ENCODE measurements around the gene CDPF1.

The CDPF1 gene, protein sequence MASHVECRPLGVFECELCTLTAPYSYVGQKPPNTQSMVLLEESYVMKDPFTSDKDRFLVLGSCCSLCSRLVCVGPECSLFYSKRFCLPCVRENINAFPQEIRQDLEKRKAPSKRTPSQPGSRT

DNA sequence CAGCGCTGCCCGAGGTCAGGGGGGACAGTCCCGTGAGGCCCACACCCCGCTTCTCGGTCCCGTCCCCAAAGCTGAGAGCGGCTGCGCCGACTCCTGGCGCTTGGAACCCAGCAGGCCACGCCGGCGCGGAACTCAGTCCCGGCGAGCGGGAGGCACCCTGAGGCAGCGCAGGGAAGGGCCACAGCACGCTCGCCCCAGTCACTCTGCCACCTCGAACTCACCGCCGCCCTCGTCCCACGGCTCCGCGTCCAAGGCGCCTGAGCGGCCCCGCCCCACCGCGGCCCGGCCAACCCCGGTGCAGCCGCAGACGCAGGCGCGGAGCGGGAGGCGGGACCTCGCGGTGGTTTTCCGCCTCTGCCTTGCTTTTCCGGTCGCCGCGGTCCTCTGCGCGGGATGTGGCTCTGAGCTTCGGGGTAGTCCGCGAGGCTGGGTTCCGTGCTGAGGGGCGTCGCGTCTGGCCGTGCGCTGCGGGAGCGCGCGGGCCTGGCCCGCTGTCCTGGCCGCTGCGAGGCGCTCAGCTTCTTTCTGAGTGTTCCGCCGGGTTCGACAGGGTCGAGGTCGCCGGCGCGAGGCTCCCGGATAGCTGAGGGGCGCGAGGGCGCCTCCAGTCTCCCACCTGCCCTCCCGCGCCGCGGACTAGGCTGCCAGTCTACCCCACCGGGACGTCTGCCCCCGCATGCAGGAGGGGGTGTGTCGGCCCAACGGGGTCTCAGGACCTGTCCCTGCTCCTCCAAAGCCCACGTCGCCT lies at the start of gene CDPF1:
Gene CDPF1, minus strand, starts transcription at position 259 of the 748 bp plus-strand sequence. CDS start 2,009 bp downstream, outside the sequence.
- no peaks in the 10 kb centered on the region for H3K27me3 ChIP-seq (ENCODE audit: low read depth, low read length)

DNA sequence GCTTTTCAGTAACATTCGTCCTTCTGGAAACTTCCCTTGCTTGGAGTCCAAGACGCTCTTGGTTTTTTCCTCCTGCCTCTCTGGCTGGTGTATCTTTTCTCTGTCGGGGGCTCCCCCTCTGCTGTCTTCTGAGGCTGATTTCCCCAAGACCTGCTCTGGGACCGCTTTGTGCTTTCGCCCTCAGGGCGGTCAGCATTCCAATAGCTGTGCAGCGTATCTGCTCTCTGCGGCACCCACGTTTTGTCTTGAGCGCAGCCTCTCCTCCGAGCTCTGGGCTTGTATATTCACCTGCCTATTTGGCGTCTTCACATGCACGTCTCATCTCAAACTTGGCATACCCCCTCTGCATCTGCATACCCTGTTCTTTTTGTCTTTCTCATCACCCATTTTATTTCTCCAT lies 49.0 kb upstream of the CDPF1 start:
- H3K9me3 ChIP-seq (ENCODE audit: control insufficient read depth in 1 of 2, low read length in 2 of 2), result no peaks in the 10 kb centered on the region
- no peak overlapping the region for H3K4me3 ChIP-seq (ENCODE audit: low read depth in 1 of 2, low read length in 2 of 2)
- H3K27ac ChIP-seq (ENCODE audit: low read length), result no peak overlapping the region
- H3K36me3 ChIP-seq (ENCODE audit: control insufficient read depth in 1 of 2, insufficient read depth in 2 of 2, low read length in 2 of 2), result no peaks in the 10 kb centered on the region
- no peaks in the 10 kb centered on the region for H3K27me3 ChIP-seq (ENCODE audit: low read depth, low read length)
- H3K4me1 ChIP-seq (ENCODE audit: control insufficient read depth in 1 of 2, insufficient read depth in 2 of 2, low read length in 2 of 2), result peaks cover 3 to 18% of the 10 kb centered on the region in 2 donors

More for the DNA sequence above, at the start of gene CDPF1:
- H3K4me3 ChIP-seq (ENCODE audit: low read depth in 1 of 2, low read length in 2 of 2), result peak within 1 kb of the TSS; percentile 61 to 90
- H3K4me1 ChIP-seq (ENCODE audit: control insufficient read depth in 1 of 2, insufficient read depth in 2 of 2, low read length in 2 of 2), result peaks cover 8 to 21% of the 10 kb centered on the region in 2 donors
- H3K9me3 ChIP-seq (ENCODE audit: control insufficient read depth in 1 of 2, low read length in 2 of 2), result no peaks in the 10 kb centered on the region
- H3K36me3 ChIP-seq (ENCODE audit: control insufficient read depth in 1 of 2, insufficient read depth in 2 of 2, low read length in 2 of 2), result no peaks in the 10 kb centered on the region
- H3K27ac ChIP-seq (ENCODE audit: low read length), result peak within 1 kb of the TSS; percentile 45

DNA sequence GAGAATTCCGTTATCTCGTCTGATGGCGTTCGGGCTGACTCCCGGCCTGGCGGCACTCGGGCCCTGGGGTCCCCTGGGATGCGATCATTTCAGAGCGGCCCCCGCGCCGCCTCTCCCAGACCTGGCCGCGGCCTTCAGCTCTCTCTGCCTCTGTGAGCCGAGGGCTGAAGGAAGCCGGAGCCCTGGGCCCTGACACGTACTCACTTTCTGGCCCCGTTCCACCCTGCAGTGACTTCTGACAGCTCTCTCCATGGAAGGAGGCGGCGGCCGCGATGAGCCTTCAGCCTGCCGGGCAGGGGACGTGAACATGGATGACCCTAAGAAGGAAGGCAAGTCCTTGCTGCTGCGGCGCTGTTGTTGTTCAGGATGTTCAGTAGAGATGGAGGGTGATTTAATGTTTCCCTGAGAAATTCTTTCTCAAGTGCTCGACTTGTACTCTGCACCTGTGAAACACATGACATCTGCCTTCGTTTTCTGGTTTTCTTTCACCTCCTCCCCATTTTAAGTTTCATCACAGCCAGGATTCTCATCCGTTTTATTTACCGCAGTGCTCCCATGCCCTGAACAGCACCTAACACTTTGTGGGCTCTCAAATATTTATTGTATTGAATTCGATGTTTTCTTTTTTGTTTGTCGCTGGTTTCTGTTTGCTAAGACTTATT lies 47.2 kb upstream of the CDPF1 start:
- H3K4me3 ChIP-seq (ENCODE audit: low read depth in 1 of 2, low read length in 2 of 2), result peak overlapping the region; percentile 74 to 77
- no peaks in the 10 kb centered on the region for H3K27me3 ChIP-seq (ENCODE audit: low read depth, low read length)
- H3K27ac ChIP-seq (ENCODE audit: low read length), result no peak overlapping the region
- peaks cover 9 to 12% of the 10 kb centered on the region in 2 donors for H3K36me3 ChIP-seq (ENCODE audit: control insufficient read depth in 1 of 2, insufficient read depth in 2 of 2, low read length in 2 of 2)
- H3K4me1 ChIP-seq (ENCODE audit: control insufficient read depth in 1 of 2, insufficient read depth in 2 of 2, low read length in 2 of 2), result peaks cover 3 to 18% of the 10 kb centered on the region in 2 donors
- no peaks in the 10 kb centered on the region for H3K9me3 ChIP-seq (ENCODE audit: control insufficient read depth in 1 of 2, low read length in 2 of 2)

DNA sequence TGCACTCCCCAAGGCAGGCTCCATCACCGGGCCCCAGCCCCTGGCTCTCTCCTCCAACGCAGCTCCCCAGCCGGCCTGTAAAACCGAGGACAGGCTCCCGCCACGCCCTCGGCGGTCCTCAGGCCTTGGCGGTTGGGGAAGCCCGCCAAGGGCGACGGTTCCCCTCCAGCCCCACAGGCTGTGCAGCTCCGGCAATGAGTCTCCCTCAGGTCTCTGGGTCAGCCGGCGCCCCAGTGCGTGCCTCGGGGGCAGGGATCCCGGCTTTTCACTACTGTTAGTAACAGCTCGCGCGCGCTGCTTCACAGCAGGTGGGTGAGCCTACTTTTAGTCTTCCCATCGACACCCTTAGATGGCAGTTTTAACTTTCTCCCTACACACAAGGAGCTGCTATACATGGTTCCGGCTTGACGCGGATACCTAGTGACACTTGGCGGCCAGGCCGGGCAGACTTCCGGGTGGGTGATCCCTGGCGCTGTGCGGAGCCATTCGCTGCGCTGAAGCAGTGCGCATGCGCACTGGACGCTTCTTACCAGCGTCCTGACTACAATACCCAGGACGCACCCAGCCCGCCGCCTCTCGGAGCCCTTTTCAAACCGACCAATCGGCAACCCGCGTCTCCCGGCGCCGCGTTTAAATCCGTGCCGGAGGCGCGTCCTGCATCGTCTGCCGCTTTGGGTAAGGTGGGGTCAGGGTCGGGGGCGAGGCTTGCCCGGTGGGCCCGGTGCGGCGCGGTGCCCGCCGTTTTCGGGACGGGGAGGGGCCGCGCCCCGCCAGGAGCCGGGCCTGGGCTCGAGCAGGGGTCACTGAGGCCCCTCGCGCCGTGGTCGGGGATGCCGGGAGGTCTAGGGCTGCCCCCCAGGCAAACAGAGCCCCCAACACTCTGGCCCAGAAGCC lies 46.4 kb upstream of the CDPF1 start, which contains the start of gene GTSE1:
Gene GTSE1, plus strand, starts transcription at position 614 of the 894 bp plus-strand sequence. CDS start 531 bp downstream, outside the sequence.
- H3K27ac ChIP-seq (ENCODE audit: low read length), result peak within 1 kb of the TSS; percentile 90
- H3K4me3 ChIP-seq (ENCODE audit: low read depth in 1 of 2, low read length in 2 of 2), result peak within 1 kb of the TSS; percentile 74 to 77
- peaks cover 11 to 19% of the 10 kb centered on the region in 2 donors for H3K36me3 ChIP-seq (ENCODE audit: control insufficient read depth in 1 of 2, insufficient read depth in 2 of 2, low read length in 2 of 2)

DNA sequence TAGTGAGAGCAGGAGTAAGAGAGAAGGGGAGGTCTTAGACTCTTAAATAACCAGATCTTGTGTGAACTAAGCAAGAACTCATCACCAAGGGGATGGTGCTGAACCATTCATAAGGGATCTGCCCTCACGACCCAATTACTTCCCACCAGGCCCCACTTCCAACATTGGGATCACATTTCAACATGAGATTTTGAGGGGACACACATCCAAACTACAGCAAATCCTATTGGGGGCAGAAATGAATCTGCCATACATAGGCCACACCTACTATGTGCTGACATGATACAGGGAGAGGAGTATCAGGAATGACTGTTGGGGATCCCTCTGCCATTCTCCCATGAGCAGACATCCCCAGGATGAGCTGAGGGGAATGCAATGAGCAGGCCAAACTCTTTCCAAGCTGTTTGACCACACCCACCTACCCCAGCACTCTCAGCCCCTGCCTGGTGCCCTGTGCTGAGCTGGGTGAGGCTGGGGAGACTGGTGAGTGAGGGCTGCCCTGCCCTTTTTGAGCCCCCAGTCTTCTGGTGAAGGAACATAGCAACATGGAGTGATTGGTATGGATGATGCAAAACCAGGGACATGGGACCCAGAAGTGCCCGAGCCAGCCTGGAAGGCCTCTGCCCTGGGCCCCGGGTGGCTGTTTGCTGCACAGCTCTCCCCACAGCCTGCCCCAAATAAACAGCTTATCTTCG lies 45.3 kb upstream of the CDPF1 start:
- H3K4me3 ChIP-seq (ENCODE audit: low read depth in 1 of 2, low read length in 2 of 2), result peak overlapping the region; percentile 74 to 77
- H3K36me3 ChIP-seq (ENCODE audit: control insufficient read depth in 1 of 2, insufficient read depth in 2 of 2, low read length in 2 of 2), result peaks cover 11 to 28% of the 10 kb centered on the region in 2 donors
- no peaks in the 10 kb centered on the region for H3K27me3 ChIP-seq (ENCODE audit: low read depth, low read length)
- H3K4me1 ChIP-seq (ENCODE audit: control insufficient read depth in 1 of 2, insufficient read depth in 2 of 2, low read length in 2 of 2), result peaks cover 3 to 18% of the 10 kb centered on the region in 2 donors
- H3K27ac ChIP-seq (ENCODE audit: low read length), result peak overlapping the region; percentile 90
- no peaks in the 10 kb centered on the region for H3K9me3 ChIP-seq (ENCODE audit: control insufficient read depth in 1 of 2, low read length in 2 of 2)

More for the DNA sequence above, 46.4 kb upstream of the CDPF1 start, which contains the start of gene GTSE1:
- peaks cover 3 to 18% of the 10 kb centered on the region in 2 donors for H3K4me1 ChIP-seq (ENCODE audit: control insufficient read depth in 1 of 2, insufficient read depth in 2 of 2, low read length in 2 of 2)
- no peaks in the 10 kb centered on the region for H3K27me3 ChIP-seq (ENCODE audit: low read depth, low read length)
- no peaks in the 10 kb centered on the region for H3K9me3 ChIP-seq (ENCODE audit: control insufficient read depth in 1 of 2, low read length in 2 of 2)

DNA sequence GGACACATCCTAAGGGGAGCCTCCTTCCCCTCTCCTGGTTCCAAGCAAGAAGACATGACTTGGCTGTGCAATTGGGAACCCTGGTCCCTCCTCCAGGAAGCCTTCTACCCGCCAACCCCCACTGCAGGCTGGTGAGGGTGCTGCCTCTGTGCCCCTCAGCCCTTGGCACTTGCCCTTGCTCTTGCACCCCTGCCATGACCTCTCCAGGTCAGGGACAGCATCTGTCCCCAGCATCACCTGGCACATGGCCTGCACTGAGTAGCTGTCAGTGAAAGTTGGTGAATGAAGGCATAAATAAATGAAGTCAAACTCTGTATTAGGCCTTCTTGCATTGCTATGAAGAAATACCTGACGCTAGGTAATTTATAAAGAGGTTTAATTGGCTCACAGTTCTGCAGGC lies 44.7 kb upstream of the CDPF1 start:
- Histone ChIP-seq H3K4me3 (ENCODE audit: low read depth in 1 of 2, low read length in 2 of 2) (no peak overlapping the region), H3K36me3 (ENCODE audit: control insufficient read depth in 1 of 2, insufficient read depth in 2 of 2, low read length in 2 of 2) (peaks cover 11 to 29% of the 10 kb centered on the region in 2 donors), H3K4me1 (ENCODE audit: control insufficient read depth in 1 of 2, insufficient read depth in 2 of 2, low read length in 2 of 2) (peaks cover 3 to 18% of the 10 kb centered on the region in 2 donors), H3K9me3 (ENCODE audit: control insufficient read depth in 1 of 2, low read length in 2 of 2) (no peaks in the 10 kb centered on the region), H3K27me3 (ENCODE audit: low read depth, low read length) (no peaks in the 10 kb centered on the region), H3K27ac (ENCODE audit: low read length) (no peak overlapping the region)

DNA sequence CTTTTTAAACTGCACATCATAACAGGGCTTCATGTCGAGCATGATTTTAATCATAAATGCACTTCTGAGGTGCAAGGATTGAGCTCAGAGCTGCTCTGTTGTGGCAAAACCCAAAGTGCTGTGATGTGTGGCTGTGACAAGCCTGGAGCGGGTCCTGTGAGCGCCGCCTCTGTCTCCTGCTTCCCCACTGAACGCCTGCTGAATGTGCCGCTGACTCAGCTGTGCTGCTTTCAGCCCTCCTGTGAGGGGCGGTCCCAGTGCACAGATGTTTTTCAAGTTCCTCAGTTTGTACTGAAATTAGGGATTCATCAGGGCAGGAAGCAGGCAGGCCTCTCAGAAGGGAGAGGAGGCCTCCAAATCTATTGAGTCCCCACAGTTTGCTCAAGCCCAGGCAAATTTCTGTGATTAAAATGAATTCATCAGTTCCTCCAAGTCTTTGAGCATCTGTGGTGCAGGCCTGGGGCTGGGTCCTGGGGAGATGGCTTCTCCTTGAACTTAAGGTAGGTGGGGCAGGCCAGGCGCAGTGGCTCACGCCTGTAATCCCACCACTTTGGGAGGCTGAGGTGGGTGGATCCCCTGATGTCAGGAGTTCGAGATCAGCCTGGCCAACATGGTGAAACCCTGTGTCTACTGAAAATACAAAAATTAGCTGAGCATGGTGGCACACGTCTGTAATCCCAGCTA lies 43.6 kb upstream of the CDPF1 start:
- Histone ChIP-seq H3K27me3 (ENCODE audit: low read depth, low read length) (no peaks in the 10 kb centered on the region), H3K4me3 (ENCODE audit: low read depth in 1 of 2, low read length in 2 of 2) (no peak overlapping the region), H3K36me3 (ENCODE audit: control insufficient read depth in 1 of 2, insufficient read depth in 2 of 2, low read length in 2 of 2) (peaks cover 11 to 39% of the 10 kb centered on the region in 2 donors), H3K27ac (ENCODE audit: low read length) (no peak overlapping the region), H3K9me3 (ENCODE audit: control insufficient read depth in 1 of 2, low read length in 2 of 2) (no peaks in the 10 kb centered on the region), H3K4me1 (ENCODE audit: control insufficient read depth in 1 of 2, insufficient read depth in 2 of 2, low read length in 2 of 2) (peaks cover 3 to 18% of the 10 kb centered on the region in 2 donors)

DNA sequence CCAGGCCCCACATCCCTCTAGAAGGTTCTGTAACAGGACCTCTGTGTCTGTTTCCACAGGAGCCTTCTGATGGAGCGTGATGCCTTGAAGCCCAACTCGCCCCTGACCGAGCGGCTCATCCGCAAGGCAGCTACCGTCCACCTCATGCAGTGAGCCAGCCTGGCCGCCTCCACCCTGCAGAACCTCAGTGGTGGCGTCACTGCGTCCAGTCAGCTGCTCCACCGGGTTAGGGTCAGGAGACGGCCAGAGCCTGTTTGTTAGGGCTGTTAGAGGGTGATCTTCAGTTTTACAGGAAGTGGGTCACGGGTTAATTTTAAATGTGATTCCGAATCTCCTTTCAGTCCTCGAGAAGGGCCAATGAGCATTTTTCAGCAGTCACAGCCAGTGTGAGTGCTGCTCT lies 42.6 kb upstream of the CDPF1 start:
- Histone ChIP-seq H3K4me1 (ENCODE audit: control insufficient read depth in 1 of 2, insufficient read depth in 2 of 2, low read length in 2 of 2) (peaks cover 3 to 18% of the 10 kb centered on the region in 2 donors), H3K4me3 (ENCODE audit: low read depth in 1 of 2, low read length in 2 of 2) (no peak overlapping the region), H3K27me3 (ENCODE audit: low read depth, low read length) (no peaks in the 10 kb centered on the region), H3K36me3 (ENCODE audit: control insufficient read depth in 1 of 2, insufficient read depth in 2 of 2, low read length in 2 of 2) (peaks cover 11 to 45% of the 10 kb centered on the region in 2 donors), H3K9me3 (ENCODE audit: control insufficient read depth in 1 of 2, low read length in 2 of 2) (no peaks in the 10 kb centered on the region), H3K27ac (ENCODE audit: low read length) (no peak overlapping the region)

DNA sequence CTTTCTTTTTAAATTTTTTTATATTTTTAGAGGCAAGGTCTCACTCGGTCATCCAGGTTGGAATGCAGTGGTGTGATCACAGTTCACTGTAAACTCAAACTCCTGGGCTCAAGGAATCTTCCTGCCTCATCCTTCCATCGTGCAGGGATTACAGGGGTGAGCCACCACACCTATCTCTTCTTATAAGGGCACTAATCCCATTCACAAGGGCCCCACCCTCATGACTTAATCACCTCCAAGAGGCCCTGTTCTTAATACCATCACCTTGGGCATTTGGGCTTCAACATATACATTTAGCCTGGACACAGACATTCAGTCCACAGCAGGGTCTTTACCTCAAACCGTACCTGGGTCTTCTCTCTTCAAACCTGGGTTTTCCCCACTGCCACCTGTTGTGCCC lies 42.1 kb upstream of the CDPF1 start:
- peaks cover 0 to 14% of the 10 kb centered on the region in 2 donors for H3K4me1 ChIP-seq (ENCODE audit: control insufficient read depth in 1 of 2, insufficient read depth in 2 of 2, low read length in 2 of 2)
- no peaks in the 10 kb centered on the region for H3K9me3 ChIP-seq (ENCODE audit: control insufficient read depth in 1 of 2, low read length in 2 of 2)
- H3K4me3 ChIP-seq (ENCODE audit: low read depth in 1 of 2, low read length in 2 of 2), result no peak overlapping the region
- H3K36me3 ChIP-seq (ENCODE audit: control insufficient read depth in 1 of 2, insufficient read depth in 2 of 2, low read length in 2 of 2), result peaks cover 11 to 50% of the 10 kb centered on the region in 2 donors
- no peak overlapping the region for H3K27ac ChIP-seq (ENCODE audit: low read length)
- no peaks in the 10 kb centered on the region for H3K27me3 ChIP-seq (ENCODE audit: low read depth, low read length)

Measured in muscle layer of duodenum (tissue), 2 donors.